Measurements from ENCODE around the gene LCT. TPM values are rescaled to one million over a fixed set of nuclear protein-coding genes. Genes with fewer than 3 reads are reported as not detected.

LCT gene
- total and polyA plus RNA-seq, 8 donors = 0.07 to 0.24 (median 0.15) TPM

GRCh38 chr2:135853401-135853800 lies 16.4 kb upstream of the LCT start:
- no peak overlapping the region for H3K4me3 ChIP-seq
- DNase-seq (no peak), ATAC-seq (no peak)
- H3K4me1 ChIP-seq = no peaks in the 10 kb centered on the region
- no peaks in the 10 kb centered on the region for H3K9me3 ChIP-seq
- no peak overlapping the region for H3K27ac ChIP-seq
- no peak for TF ChIP-seq CTCF (IDR thresholded peaks at IDR 0.05)
- intact Hi-C loops (cut with DNase I) = no loop called here
- H3K27me3 ChIP-seq = no peaks in the 10 kb centered on the region
- peaks cover 0 to 70% of the 10 kb centered on the region in 2 donors for H3K36me3 ChIP-seq

- ATAC-seq (no peak), DNase-seq (no peak)
- no peak overlapping the region for H3K27ac ChIP-seq
- TF ChIP-seq CTCF (IDR thresholded peaks at IDR 0.05) = no peak
- H3K36me3 ChIP-seq = peaks cover 0 to 70% of the 10 kb centered on the region in 2 donors
- no peaks in the 10 kb centered on the region for H3K4me1 ChIP-seq
- H3K9me3 ChIP-seq = no peaks in the 10 kb centered on the region
- intact Hi-C loops (cut with DNase I) = no loop called here
- H3K4me3 ChIP-seq = no peak overlapping the region
- no peaks in the 10 kb centered on the region for H3K27me3 ChIP-seq
These were observed 14.9 kb upstream of the LCT start for GRCh38 chr2:135851858-135852257.

GRCh38 chr2:135850892-135851668 lies 14.1 kb upstream of the LCT start:
- no peaks in the 10 kb centered on the region for H3K9me3 ChIP-seq
- H3K27ac ChIP-seq = no peak overlapping the region
- no peak for TF ChIP-seq CTCF (IDR thresholded peaks at IDR 0.05)
- peaks cover 0 to 70% of the 10 kb centered on the region in 2 donors for H3K36me3 ChIP-seq
- ATAC-seq (no peak), DNase-seq (no peak)
- no peaks in the 10 kb centered on the region for H3K27me3 ChIP-seq
- H3K4me3 ChIP-seq = no peak overlapping the region
- intact Hi-C loops (cut with DNase I) = no loop called here
- no peaks in the 10 kb centered on the region for H3K4me1 ChIP-seq

- H3K36me3 ChIP-seq = peaks cover 0 to 75% of the 10 kb centered on the region in 2 donors
- intact Hi-C loops (cut with DNase I) = no loop called here
- H3K27ac ChIP-seq = no peak overlapping the region
- no peaks in the 10 kb centered on the region for H3K27me3 ChIP-seq
- ATAC-seq = no peak
- no peak for DNase-seq
- H3K4me1 ChIP-seq = no peaks in the 10 kb centered on the region
- H3K4me3 ChIP-seq = no peak overlapping the region
- no peaks in the 10 kb centered on the region for H3K9me3 ChIP-seq
- TF ChIP-seq CTCF (IDR thresholded peaks at IDR 0.05) = no peak
These were observed 12.1 kb upstream of the LCT start for GRCh38 chr2:135849087-135849486.

GRCh38 chr2:135845997-135846396 lies 9.0 kb upstream of the LCT start:
- intact Hi-C loops (cut with DNase I) = no loop called here

More at GRCh38 chr2:135845997-135846396, 9.0 kb upstream of the LCT start:
- H3K4me1 ChIP-seq = peaks cover 0 to 6% of the 10 kb centered on the region in 2 donors
- H3K27me3 ChIP-seq = no peaks in the 10 kb centered on the region
- no peaks in the 10 kb centered on the region for H3K9me3 ChIP-seq
- H3K36me3 ChIP-seq = peaks cover 0 to 85% of the 10 kb centered on the region in 2 donors
- no peak overlapping the region for H3K27ac ChIP-seq
- ATAC-seq (peak; percentile 93), DNase-seq (no peak)
- no peak for TF ChIP-seq CTCF (IDR thresholded peaks at IDR 0.05)
- no peak overlapping the region for H3K4me3 ChIP-seq

Measured in left lung (tissue), 10 donors.